Adrenal gland (tissue), 5 donors: ENCODE results near the gene PDZRN3.

Source experiments
- POLR2A ChIP-seq, 2 donors: fragments of 450-650 bp; IDR thresholded peaks; one replicate each; pipeline ENCODE4 v1.6.1; 2017; ENCODE audit warnings: antibody characterized with exemption in 2 of 2, mild to moderate bottlenecking in 2 of 2, moderate library complexity in 1 of 2
- TF ChIP-seq, protein P1 (sequence below), 6 experiments: fragments of 450-650 bp in 4 of 6; fragments of 200-600 bp in 2 of 6; sonication (generic) in 1 of 6; IDR thresholded peaks; 1 replicate in 5 of 6; 2 replicates in 1 of 6; pipeline versions ENCODE4 v1.5.1 to v1.8.0; 2016 to 2021; ENCODE audit warnings: antibody characterized with exemption in 6 of 6, mild to moderate bottlenecking in 2 of 6, moderate library complexity in 1 of 6
- donor health status: DM: no; HTN: no; CAD: no.

DNA sequence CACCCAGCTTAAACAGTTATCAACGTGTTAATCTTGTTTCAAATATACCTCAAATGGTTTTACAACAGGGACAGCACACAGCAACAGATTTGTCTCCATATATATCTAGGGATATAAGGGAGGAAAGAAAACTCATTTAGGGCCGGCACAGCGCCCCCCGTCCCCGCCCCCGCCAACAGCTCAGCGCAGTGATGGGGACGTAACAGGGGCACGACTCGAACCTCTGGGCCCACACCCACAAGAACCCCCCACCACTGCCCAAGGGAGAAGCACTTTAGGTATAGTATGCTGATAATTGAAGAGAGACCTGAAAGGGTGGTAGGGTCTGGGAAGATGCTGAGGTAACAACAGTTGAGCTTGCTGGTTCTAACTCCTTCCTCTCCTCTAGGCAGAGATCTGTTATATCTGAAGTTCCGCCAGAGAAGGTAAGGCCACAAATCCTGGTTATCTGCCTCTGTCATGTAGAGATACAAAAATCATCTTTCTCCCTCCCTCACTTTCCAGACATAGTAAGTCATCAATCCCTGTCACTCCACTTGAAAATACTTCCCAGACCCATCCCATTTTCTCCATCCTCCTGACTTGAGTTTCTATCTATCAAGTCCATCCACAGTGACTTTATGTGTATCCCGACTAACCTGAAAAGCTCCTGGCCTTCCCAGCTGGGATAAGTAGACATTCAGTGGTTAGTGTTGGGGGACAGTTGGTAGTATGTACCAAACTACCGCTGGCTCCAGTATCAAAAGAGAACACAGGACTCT lies 126.9 kb downstream of the PDZRN3 start:
- TF ChIP-seq, protein P1, sequence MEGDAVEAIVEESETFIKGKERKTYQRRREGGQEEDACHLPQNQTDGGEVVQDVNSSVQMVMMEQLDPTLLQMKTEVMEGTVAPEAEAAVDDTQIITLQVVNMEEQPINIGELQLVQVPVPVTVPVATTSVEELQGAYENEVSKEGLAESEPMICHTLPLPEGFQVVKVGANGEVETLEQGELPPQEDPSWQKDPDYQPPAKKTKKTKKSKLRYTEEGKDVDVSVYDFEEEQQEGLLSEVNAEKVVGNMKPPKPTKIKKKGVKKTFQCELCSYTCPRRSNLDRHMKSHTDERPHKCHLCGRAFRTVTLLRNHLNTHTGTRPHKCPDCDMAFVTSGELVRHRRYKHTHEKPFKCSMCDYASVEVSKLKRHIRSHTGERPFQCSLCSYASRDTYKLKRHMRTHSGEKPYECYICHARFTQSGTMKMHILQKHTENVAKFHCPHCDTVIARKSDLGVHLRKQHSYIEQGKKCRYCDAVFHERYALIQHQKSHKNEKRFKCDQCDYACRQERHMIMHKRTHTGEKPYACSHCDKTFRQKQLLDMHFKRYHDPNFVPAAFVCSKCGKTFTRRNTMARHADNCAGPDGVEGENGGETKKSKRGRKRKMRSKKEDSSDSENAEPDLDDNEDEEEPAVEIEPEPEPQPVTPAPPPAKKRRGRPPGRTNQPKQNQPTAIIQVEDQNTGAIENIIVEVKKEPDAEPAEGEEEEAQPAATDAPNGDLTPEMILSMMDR (IDR thresholded peaks at IDR 0.05) = no peak
- no peak for TF ChIP-seq POLR2A (IDR thresholded peaks at IDR 0.05)
